SIG-M5 treated with dmso at 0.1 percent for 504 hours (cell line): ENCODE measurements around the gene MMP24.

Source experiments
- DNase-seq: peaks from one replicate; lab custom pipeline; 2025; ENCODE audit not compliant: unreplicated experiment; lab: John Stamatoyannopoulos, UW

Gene MMP24

DNA sequence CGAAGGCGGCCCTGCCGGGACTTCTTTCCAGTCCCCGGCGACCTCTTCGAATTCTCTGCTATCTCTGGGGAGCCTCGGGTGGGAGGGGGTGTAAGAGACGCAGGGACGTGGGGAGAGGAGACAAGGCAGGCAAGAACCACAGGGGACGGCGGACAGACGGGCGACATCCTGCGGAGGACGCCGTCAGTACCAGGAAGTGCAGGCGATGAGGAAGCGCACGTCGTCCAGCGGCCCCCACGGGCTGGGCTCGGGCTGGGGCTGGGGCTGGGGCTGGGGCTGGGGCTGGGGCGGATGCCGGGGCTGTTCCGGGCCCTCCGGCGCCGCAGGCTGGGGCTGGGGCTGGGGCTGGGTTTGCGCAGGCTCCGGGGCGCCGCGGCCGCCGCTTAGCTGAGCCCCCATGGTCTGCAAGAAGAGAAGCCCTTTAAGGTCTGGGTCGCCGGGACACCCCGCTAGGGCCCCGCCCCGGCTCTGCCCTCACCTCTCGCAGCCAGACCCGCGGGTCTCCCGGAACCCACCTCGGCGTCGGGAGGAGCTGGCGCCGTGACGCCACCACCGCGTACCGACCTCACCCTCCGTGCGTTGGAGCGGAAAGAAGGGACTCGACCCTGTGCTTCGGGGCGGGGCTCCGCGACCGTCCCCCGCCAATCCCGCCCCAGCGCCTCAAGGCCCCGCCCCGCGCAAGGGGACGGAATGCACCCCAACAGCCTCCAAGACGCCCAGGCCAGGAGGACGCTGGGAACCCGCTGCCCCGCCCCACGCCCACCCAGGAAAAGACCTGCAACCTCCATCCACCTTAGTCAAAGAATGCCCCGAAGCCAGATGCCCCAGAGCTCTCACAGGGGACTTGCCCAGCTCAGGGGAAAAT is 51.3 kb downstream of the MMP24 start, which contains the start of gene MMP24OS:
MMP24OS (minus strand) TSS at position 592 of the 865 bp plus-strand sequence; CDS start at position 399, 193 bp downstream.
- peak; percentile 91 for DNase-seq

DNA sequence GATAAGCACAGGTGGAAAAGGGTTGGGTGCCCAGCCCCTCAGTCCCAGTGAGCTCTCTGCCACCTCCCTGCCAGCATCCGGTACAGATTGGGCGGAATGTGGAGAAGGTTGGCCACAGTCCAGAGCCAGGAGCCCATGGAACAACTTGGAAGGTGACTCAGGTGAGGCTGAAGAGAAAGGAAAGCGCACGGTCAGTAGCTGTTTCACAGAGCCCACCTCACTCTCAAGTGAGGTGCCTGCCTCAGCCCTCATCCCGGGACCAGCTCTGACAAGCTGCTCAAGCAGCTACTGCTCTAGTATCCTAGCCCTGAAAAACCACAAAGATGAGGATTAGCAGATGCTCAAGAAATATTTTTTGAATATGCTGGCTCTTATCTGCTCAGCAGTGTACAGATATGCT is 52.5 kb downstream of the MMP24 start:
- no peak for DNase-seq

DNA sequence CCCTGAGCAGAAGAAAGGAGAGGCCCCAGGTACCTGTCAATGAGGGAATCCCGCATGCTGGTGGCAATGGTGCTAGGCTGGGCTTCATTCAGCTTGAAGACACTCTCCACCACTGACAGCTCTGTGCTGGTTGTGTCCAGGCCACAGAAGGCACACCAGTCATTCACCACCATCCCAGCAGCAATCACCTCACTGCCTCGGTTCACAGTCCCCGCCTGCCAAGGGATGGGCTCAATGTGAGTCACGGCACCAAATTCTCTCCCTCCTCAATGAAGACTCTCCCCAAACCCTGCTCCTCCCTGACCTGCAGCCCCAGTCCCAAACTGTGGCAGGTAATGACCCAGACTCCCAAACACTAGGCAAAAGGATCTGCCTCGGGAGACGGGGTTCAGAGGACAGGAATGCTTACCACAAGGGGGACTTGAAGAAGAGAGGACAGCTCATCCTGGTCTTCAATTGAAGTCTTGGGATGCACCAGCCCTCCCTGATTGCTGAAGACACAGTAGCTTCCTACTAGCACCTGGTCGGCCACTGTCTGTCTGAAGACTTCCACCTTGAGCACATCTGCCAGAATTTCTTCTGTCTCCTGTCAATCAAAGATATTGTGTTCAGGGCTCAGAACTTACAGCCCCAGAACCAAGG is 53.2 kb downstream of the MMP24 start:
- DNase-seq: no peak

DNA sequence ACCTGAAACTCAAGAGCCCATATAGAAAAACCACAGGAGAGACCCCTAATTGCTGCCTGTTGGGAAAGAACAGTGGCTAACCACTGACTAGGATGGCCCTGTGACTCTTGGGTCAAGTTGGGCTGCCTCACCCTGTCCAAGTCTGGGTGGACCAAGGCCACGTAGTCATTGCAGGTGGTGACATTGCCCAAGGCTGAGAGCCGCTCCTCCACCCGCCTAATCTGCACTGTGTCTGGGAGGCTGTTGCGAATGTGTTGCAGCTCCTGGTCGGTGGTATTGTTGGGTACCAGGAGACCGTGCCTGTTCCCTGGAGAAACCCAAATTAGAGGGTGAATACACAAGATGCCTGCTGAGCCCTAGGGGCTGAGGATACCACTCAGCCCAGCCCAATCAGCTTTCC is 54.0 kb downstream of the MMP24 start:
- no peak for DNase-seq

DNA sequence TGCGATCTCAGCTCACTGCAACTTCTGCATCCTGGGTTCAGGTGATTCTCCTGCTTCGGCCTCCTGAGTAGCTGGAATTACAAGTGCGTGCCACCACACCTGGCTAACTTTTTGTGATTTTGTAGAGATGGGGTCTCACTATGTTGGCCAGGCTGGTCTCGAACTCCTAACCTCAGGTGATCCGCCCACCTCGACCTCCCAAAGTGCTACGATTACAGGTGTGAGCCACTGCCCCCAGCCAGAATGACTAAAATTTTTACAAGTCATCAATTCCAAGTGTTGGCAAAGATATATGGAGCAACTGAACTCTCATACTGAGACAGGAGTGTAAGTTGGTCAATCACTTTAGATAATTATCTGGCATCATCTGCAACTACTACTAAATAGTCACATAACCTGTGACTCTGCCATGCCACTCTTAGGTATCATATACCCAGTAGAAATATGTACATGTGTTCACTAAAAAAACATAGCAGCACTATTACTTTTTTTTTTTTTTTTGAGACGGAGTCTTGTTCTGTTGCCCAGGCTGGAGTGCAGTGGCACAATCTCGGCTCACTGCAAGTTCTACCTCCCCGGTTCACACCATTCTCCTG is 55.1 kb downstream of the MMP24 start:
- no peak for DNase-seq

DNA sequence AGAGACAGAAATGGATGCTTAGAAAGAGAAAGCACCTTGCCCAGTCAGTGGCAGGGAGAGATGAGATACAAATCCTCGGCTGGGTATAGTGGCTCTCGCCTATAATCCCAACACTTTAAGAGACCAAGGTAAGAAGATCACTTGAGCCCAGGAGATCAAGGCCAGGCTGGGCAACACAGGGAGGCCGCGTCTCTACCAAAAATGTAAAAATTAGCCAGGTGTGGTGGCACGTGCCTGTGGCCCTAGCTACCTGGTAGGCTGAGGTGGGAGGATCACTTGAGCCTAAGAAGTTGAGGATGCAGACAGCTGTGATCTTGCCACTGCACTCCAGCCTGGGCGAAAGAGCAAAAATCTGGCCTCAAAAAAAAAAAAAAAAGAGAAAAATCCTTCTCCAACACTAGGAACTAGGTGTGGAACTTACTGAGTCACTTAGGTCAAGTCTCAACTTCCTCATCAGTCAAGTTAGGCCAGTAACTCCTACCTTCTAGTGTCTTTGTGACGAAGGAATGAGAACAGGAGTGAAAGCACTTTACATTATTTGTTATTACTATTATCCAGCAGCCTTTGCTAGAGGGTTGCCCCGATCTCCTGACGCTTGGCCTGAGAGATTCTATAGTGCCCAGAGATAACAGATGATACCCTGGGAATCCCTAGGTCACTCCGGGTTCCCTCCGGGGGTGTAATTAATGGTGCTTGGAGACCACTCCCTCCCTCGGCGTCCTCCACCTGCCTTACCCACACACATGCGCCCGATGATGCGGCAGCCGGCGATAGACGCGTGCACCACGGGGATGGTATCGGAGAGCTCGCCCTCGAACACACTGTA is 57.2 kb downstream of the MMP24 start:
- DNase-seq: peak; percentile 60

DNA sequence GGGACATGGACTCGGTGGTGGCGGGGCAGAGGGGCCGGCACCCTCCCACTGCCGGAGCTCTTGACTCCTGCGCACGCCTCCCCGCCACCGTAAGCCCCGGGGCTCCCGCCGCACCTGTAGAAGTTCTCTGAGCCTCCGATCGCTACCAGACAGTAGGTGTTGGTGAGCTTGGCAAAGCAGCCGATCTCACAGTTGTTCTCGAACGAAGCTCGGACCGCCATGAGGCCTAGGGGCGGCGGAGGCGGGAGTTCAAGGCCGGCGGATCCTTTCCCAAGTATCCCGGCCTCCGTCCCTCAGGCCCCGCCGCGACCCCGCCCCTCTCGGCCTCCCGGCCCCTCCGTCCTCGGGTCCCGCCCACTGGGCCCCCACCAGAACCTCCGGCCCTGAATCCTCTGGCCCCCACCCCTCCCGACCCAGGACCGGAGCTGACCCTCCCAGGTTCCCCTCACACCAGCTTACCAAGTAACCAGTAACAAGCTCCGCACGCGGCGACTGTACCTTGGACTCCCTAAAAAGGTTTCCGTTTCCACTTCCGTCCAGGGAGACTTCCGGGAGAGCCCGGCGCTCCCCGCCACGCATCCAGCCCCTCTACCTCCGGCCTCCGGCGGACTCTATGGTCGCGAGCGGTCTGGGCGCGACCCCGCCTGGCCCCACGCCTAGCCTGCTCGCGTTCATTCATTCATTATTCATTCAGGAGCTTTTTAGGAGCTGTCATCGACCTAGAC is 57.9 kb downstream of the MMP24 start, which contains the start of gene EIF6:
EIF6 (minus strand) TSS at position 506 of the 725 bp plus-strand sequence; CDS start at position 221, 285 bp downstream.
- peak; percentile 80 for DNase-seq

DNA sequence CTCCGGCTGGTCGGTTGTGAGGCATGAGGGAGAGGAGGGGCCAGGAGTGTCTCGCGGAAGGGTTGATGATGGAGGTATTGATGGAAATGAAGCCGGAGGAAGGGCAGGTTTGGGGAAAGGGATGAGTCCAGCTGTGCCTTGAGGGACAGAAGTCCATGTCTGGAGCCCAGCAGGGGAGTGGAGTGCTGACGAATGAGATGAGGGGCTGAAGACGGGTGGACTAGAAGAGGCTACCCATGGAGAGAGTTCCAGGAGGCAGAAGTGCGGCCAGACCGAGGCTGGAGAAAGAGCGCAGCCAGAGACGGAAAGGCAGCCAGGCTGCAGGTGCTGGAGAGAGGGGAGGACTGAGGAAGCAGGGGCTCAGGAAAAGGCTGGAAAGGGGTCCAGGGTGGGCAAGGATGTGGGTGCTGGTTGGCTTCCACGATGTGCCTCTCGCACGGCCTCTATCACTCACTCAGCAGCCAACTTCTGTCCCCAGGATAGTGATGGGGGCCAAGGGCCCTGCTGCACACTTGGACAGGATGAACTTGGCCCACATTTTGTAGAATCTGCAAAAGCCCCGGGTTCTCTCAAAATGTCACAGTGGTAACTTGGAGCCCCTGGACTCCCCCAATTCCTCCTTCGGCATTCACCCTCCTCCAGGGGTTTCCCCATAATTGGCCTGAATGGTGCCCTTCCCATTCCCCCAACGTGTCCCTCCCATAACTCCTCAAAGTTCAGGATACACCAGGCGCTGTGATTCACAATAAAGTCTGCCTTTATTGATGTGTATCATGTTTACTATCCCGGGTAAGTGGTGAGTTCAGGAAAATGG is 58.7 kb downstream of the MMP24 start:
- DNase-seq: no peak

DNA sequence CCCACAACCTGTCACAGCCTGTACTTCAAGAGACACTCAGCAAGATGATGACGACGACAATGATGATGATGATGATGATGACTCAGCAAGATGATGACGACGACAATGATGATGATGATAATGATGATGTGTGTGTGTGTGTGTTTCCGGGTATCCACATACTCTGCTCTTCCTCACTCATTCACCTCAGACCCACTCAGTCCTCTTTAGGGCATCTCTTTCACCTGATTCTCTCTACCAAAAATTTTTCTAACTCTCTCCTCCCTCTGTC is 59.3 kb downstream of the MMP24 start:
- DNase-seq: no peak

DNA sequence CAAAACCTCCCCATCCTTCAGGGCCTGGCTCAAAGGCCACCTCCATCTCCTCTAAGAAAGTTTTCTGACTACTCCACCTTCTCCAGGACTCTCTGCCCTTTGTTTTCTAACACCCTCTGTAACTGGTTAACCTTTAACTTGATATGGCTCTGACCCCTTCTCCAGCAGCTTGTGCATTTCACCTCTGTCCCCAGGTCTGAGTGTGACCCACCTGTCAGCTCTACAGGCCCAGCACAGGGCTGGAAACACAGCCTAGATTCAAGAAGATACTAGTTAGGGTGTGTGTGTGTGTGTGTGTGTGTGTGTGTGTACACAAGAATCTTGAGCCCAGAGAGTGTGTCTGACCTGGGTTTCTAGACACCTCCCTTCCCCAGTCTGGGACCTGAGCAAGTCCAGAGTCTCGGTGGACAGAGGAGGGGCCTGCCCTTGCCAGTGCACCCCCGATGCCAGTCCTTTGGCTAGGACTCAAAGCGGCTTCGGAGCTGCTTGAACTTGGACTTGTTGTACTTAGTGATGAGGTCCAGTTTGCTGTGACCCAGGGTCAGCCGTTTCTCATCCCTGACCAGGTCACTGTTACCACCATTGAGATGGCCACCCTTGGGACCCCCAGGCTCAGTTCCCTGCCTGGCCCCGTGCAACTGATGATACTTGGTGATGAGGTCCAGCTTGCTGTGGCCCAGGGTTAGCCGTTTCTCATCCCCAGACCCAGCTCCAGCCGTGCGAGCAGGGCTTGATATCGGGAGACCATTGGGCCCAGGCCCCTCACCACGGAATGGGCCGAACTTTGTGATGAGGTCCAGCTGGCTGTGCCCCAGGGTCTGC is 59.8 kb downstream of the MMP24 start:
- no peak for DNase-seq

DNA sequence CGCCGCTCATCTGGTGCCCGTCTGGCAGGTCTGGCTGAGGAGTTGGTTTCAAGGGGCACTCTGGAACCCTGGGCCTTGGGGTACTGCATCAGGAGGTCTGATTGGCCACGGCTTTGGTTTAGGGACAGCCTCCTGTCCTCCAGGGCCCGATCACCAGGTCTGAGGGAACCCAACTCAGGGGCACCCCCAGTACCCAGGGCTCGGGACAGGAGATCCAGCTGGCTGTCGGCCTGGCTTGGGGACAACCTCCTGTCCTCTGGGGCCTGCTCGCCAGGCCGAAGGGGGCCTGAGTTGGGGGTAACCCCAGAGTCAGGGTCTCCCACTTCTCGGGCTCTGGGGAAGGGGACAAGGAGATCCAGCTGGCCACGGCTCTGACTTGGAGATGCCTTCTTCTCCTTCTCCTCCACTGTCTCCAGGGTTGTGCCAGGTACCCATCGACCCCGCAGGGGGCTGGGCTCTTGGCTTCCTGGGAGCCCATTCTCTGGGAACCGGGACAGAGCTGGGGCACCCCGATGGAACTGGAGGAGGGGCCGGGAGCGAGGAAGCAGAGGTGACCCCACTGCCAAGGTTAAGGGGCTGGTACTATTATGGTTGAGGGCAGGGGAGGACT is 60.5 kb downstream of the MMP24 start:
- no peak for DNase-seq

DNA sequence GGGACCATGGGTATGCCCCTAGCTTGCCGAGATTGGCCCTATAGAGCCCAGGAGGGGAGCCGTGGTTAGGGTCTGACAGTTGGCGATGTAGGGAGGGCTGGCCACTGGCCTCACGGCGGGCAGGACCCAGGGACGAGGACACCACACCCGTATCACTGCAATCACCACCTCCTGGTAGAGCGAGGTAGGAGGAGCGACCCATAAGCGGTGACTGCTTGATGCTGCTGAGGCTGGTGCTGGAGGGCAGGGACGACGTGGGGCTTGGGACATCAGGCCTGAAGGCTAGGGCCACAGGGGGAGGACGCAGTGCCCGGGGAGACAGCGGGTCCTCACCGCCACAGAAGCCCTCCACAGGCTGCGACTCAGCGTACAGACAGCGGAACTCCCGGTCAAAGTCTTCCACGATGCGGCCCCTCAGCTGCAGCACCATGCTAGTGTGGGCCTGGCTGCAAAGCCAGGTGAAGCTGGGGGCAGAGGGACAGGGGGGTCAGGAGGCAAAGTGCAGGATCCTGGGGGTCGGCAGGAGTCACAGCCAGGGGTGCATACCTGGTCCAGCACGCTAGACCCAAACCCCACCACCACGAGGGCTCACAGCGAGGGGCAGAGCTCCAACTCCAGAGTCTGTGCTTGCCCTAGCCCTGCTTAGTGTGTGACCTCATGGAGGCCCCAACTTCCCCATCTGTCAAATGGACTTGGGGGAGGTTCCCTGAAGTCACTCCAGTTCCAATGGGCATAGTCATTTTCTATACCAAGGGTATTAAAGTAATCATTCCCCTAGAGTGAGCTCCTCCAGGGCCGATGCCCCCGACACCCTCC is 61.2 kb downstream of the MMP24 start:
- no peak for DNase-seq

DNA sequence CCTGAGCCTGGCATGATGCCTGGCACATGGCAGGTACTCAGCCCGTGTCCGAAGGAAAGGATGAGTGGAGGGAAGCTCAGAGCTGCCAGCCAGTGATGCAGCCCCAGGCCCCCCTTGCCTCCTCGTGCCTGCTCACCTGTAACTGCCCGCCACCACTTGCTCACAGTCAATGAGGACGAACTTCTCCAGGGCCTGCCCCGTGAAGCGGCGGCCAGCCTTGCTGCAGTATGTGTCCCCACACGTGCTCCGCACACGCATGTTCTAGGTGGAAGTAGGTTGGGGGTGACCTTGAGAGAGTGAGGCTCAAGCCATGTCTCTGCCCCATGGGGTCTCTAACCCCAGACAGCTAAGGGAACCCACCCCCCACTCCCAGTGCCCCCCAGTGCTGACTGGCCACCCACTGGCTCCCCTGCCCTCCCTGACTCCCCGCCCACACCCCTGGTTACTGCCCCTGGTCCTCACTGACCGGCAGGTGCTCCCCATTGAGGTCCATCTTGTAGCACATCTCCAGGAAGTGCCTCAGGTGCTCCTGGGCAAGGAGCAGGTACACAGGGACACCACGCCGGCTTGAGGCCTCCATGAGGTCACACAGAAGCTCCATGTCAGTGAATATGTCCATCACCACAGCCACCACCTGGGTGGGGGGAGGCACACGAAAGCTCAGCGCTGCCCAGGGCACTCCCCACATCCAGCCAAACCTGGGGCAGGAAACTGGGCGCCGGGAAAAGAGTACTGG is 62.0 kb downstream of the MMP24 start:
- no peak for DNase-seq

DNA sequence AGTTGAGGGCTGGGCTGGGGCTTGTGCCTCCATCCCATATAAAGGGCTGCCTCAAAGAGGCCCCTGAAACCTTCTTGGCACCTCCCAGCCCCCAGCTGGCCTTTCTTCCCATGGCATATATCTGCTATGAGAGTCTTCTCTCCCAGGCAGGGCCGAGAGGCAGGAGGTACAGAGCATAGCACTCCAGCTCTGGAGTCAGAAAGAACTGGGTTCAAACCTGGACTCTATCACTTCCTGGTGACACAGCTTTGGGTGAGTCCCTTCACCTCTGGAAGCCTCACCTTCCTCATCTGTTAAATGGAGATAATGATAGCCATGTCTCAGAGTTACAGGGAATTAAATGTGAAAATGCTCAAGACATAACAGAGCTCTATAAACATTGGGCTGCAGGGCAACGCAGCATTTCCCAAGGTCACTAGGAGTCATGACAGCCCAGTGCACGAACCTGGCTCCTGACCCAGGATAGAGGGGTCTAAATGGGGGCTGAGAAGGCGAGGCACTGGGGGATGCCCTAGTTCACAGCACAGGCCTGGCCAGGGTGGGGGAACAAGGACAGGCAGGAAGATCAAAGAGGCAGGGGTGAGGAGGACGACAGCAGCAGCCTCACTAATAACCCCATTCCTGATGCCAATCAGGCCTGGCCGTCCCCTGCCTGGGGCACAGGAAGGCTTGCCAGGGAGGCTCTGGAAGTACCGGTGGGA is 63.8 kb downstream of the MMP24 start:
- no peak for DNase-seq

DNA sequence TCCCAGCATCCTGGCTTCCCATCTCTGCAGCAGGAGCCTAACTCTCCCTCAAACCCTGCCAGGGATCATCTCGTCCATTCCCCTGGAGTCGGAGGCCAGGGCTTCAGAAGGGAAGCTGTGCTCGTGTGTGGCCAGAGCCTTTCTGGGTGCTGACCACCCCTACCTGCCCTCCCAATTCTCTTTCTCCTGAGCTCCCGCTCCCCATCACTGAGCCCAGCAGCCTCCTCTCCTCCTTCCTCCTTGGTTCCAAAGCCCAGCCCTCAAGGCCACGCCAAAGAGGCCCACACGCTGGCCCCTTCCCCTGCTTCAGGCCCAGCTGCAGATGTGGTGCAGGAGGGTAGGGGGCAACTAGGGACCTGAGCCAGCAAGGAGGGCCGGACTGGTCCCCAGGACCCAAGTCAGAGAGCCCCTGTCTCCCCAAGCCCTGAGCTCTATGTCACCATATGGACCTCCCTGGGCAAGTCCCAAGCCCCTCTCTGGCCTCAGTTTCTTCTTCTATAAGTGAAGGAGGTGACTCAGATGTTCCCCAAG is 64.5 kb downstream of the MMP24 start:
- DNase-seq: no peak
